ENCODE results near the gene CDH15.
"Not testable (repeated sequence)": the region's sequence is repeated elsewhere in the genome, so short reads cannot be mapped to it uniquely, and the experiment has no call there.

Gene CDH15

GRCh38 chr16:89163297-89163696, 8.3 kb upstream of the CDH15 start:
- H3K4me3 ChIP-seq: no peak overlapping the region
- no peak overlapping the region for H3K27ac ChIP-seq
- no peak for TF ChIP-seq CTCF (IDR thresholded peaks at IDR 0.05)
- no peak for DNase-seq (ENCODE audit: low spot score)

GRCh38 chr16:89164436-89164835, 7.1 kb upstream of the CDH15 start:
- Histone ChIP-seq H3K27ac (no peak overlapping the region), H3K4me3 (no peak overlapping the region)
- no peak for TF ChIP-seq CTCF (IDR thresholded peaks at IDR 0.05)
- no peak for DNase-seq (ENCODE audit: low spot score)

GRCh38 chr16:89164847-89165680, 6.5 kb upstream of the CDH15 start:
- no peak for DNase-seq (ENCODE audit: low spot score)
- no peak for TF ChIP-seq CTCF (IDR thresholded peaks at IDR 0.05)

DNA sequence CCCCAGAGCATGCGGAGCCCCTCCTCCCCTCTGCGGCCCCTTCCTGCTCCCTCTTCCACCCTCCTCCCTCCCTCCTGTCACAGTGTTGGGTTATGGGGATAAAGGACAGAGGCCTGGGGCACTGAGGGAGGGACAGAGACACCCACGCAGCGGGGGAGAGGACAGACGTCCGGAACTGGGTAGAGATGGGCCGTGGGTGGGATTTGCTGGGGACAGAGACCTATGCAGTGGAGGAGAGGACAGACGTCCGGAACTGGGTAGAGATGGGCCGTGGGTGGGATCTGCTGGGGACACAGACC, 5.9 kb upstream of the CDH15 start:
- not testable (repeated sequence) for H3K4me3 ChIP-seq; DNase-seq (ENCODE audit: low spot score); H3K27ac ChIP-seq

More at GRCh38 chr16:89164847-89165680, 6.5 kb upstream of the CDH15 start:
- Histone ChIP-seq H3K27ac (no peak overlapping the region), H3K4me3 (no peak overlapping the region)

- H3K27ac ChIP-seq: no peak overlapping the region
- no peak for TF ChIP-seq CTCF (IDR thresholded peaks at IDR 0.05)
- peak overlapping the region; percentile 45 for H3K4me3 ChIP-seq
- DNase-seq (ENCODE audit: low spot score): no peak
Observed at GRCh38 chr16:89166696-89167424, 4.7 kb upstream of the CDH15 start.

DNA sequence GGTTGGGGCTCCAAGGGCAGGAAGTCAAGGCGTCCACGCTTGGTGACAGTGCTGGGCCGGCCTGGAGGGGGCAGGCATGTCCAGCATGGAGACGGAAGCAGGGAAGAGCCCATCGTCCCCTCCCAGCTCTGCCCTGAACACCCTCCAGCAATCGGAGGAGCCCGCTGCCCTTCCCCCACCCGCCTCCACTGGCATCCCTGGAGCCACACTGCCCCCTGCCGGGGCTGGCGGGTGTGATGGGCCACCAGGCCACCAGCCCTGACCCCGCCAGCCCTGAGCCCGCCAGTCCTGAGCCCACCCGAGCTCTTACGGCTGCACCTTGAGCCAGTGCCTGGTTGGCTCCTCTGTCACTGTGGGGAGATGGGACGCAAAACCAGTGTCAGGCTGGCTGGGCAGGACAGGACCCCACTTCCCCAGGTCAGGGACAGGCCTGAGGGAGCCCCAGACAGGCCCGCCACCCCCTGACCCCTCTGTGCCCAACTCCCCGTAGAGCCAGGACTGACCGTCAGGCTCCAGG, 4.1 kb upstream of the CDH15 start:
- DNase-seq (ENCODE audit: low spot score): no peak
- peak overlapping the region; percentile 45 for H3K4me3 ChIP-seq
- TF ChIP-seq CTCF (IDR thresholded peaks at IDR 0.05): peak; percentile 18
- H3K27ac ChIP-seq: no peak overlapping the region

GRCh38 chr16:89168381-89169189, 3.0 kb upstream of the CDH15 start:
- TF ChIP-seq CTCF (IDR thresholded peaks at IDR 0.05): no peak
- H3K27ac ChIP-seq: no peak overlapping the region
- no peak overlapping the region for H3K4me3 ChIP-seq
- DNase-seq (ENCODE audit: low spot score): no peak
